ENCODE measurements around the gene TMEM53. TPM values are rescaled to one million over a fixed set of nuclear protein-coding genes. Genes with fewer than 3 reads are reported as not detected.

The TMEM53 gene
- total RNA-seq, 1 experiment from 2014 or later = 9.3 TPM

DNA sequence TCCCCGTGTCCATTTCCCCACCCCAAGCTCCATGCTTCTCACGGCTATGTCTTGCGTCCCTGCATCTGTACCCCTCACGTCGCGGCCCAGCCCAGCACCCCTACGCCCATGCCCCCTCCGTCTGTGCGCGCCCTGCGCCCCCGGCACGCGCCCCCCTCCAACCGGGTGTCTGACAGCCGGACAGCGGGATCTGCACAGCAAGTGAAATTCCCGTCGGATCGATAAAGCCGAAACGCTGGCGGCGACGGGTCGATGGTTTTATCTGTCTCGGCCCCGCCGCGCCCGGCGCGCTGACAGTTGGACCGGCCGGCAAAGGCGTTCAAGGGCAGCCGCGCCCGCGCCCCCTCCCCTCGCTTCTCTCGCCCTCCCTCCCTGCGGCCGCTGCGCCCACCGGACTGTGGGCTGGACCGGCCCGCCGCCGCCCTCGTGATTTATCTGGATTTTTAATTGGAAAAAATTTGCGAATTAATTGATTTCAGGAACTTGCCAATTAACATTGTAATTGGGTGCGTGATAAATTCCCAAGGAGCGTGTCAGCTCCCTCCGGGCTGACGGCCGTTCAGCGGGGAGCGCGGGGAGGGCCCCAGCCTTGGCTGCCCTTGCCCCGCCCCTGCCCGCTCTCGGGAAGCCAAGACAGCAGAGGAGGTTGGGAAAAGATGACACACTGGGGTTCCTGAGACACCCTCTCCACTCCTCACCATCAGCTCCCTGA is 57.1 kb downstream of the TMEM53 start:
- peak; percentile 59 for ATAC-seq
- no TSS peak for BruUV-seq (replicated peaks)
- H3K79me2 ChIP-seq (ENCODE audit: low read length) = no peaks in the 10 kb centered on the region
- POLR2A ChIA-PET (ENCODE audit: unreplicated experiment) = no interaction called here
- TF ChIP-seq, protein P1, sequence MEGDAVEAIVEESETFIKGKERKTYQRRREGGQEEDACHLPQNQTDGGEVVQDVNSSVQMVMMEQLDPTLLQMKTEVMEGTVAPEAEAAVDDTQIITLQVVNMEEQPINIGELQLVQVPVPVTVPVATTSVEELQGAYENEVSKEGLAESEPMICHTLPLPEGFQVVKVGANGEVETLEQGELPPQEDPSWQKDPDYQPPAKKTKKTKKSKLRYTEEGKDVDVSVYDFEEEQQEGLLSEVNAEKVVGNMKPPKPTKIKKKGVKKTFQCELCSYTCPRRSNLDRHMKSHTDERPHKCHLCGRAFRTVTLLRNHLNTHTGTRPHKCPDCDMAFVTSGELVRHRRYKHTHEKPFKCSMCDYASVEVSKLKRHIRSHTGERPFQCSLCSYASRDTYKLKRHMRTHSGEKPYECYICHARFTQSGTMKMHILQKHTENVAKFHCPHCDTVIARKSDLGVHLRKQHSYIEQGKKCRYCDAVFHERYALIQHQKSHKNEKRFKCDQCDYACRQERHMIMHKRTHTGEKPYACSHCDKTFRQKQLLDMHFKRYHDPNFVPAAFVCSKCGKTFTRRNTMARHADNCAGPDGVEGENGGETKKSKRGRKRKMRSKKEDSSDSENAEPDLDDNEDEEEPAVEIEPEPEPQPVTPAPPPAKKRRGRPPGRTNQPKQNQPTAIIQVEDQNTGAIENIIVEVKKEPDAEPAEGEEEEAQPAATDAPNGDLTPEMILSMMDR (conservative IDR thresholded peaks at IDR 0.05; ENCODE audit: low read depth, low read length) = no peak
- TF ChIP-seq EZH2phosphoT487 (IDR thresholded peaks at IDR 0.05; ENCODE audit: borderline replicate concordance, low read length) = no peak
- no peak for TF ChIP-seq EZH2 (IDR thresholded peaks at IDR 0.05; ENCODE audit: low read length, unreplicated experiment)
- no peaks in the 10 kb centered on the region for H3K9me2 ChIP-seq (replicated peaks; ENCODE audit: low read length)
- no peaks in the 10 kb centered on the region for H3K27me3 ChIP-seq (ENCODE audit: low read length)
- H4K20me1 ChIP-seq (ENCODE audit: low read length) = no peaks in the 10 kb centered on the region
- no peak overlapping the region for H3K4me3 ChIP-seq (ENCODE audit: low read length)
- H2AFZ ChIP-seq (ENCODE audit: low read length) = no peak overlapping the region; the same call in 1 of the 2 replicates
- no peak for DNase-seq
- 0 out of 2 replicates have a peak overlapping the region, but pooled peaks have one; percentile 31 for H3K4me2 ChIP-seq (ENCODE audit: low read length)
- CTCF ChIA-PET = interaction anchor here (0.6 kb wide), 1 partner anchor 264 kb away, joined by 3 read pairs; no protein-coding TSS in a partner anchor
- H3K9me3 ChIP-seq (ENCODE audit: low read length) = no peaks in the 10 kb centered on the region
- intact Hi-C loops (cut with micrococcal nuclease) = no loop called here
- no peak overlapping the region for H3K27ac ChIP-seq (ENCODE audit: low read length)
- H3K4me1 ChIP-seq (ENCODE audit: insufficient read depth, low read length) = no peaks in the 10 kb centered on the region
- no peaks in the 10 kb centered on the region for H3K36me3 ChIP-seq (ENCODE audit: low read depth, low read length)
- H3F3A ChIP-seq (ENCODE audit: low read length, unreplicated experiment) = no peaks in the 10 kb centered on the region
- no peak overlapping the region for H3K9ac ChIP-seq (ENCODE audit: low read length)

DNA sequence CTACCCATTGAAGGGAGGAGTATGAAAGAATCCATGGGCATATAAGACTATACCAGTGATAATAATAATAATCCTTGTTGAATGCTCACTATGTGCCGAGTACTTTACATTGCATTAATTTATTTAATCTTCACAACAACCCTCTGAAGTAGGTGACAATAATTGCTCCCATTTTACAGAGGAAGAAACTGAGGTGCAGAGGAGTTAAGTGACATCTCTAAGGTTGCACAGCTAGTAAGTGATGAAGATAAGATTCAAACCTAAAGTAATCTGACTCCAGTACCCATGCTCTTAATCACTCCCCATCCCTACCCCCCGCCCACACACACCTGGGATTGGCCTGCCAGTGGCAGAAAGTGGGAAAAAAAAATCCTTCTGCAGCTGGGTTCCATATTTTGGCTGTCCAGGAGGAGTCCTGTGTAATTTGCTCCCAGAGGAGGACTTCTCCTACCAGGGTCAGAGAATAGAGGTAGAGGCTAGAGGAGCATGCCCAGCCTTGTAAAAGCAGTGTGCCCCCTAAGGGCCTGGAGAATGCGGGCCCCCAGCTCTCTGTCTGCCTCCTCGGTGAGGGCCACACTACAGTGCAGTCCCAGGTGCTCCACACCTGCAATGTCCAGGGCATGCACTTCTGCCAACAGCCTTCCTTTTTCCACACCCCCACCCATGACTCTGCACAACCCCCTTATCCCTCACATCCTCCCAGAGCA is 57.8 kb downstream of the TMEM53 start:
- POLR2A ChIA-PET (ENCODE audit: unreplicated experiment) = no interaction called here
- Histone ChIP-seq H4K20me1 (ENCODE audit: low read length) (no peaks in the 10 kb centered on the region), H3K9me3 (ENCODE audit: low read length) (no peaks in the 10 kb centered on the region), H3K27ac (ENCODE audit: low read length) (no peak overlapping the region), H3K36me3 (ENCODE audit: low read depth, low read length) (no peaks in the 10 kb centered on the region), H3F3A (ENCODE audit: low read length, unreplicated experiment) (no peaks in the 10 kb centered on the region), H3K9me2 (replicated peaks; ENCODE audit: low read length) (no peaks in the 10 kb centered on the region), H3K27me3 (ENCODE audit: low read length) (no peaks in the 10 kb centered on the region), H3K79me2 (ENCODE audit: low read length) (no peaks in the 10 kb centered on the region), H3K4me2 (ENCODE audit: low read length) (no peak overlapping the region), H2AFZ (ENCODE audit: low read length) (no peak overlapping the region), H3K4me1 (ENCODE audit: insufficient read depth, low read length) (no peaks in the 10 kb centered on the region), H3K4me3 (ENCODE audit: low read length) (no peak overlapping the region), H3K9ac (ENCODE audit: low read length) (no peak overlapping the region)
- DNase-seq (no peak), ATAC-seq (no peak)
- no TSS peak for BruUV-seq (replicated peaks)
- CTCF ChIA-PET = no interaction called here
- TF ChIP-seq, protein P1 (conservative IDR thresholded peaks at IDR 0.05; ENCODE audit: low read depth, low read length) = no peak
- TF ChIP-seq EZH2 (IDR thresholded peaks at IDR 0.05; ENCODE audit: low read length, unreplicated experiment) = no peak
- TF ChIP-seq EZH2phosphoT487 (IDR thresholded peaks at IDR 0.05; ENCODE audit: borderline replicate concordance, low read length) = no peak
- intact Hi-C loops (cut with micrococcal nuclease) = no loop called here

DNA sequence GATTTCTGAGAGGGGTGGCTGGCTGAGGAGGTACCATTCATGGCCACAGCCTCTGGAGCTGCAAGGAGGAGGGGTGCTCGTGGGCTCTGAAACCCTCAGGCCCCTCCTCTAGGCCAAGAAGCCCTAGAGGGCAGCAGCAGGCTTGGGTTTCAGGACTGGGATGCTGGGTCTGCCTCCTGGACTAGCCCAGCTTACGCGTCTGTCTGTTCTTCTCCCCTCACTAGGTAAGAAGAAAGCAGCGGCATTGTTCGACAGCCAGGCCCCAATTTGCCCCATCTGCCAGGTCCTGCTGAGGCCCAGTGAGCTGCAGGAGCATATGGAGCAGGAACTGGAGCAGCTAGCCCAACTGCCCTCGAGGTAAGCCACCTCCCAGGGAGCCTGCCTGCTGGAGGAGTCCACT is 60.3 kb downstream of the TMEM53 start:
- no peak for DNase-seq

More for the DNA sequence above, 60.3 kb downstream of the TMEM53 start:
- Histone ChIP-seq H3K27me3 (ENCODE audit: low read length) (no peaks in the 10 kb centered on the region), H3K4me3 (ENCODE audit: low read length) (no peak overlapping the region), H3K79me2 (ENCODE audit: low read length) (no peaks in the 10 kb centered on the region), H3F3A (ENCODE audit: low read length, unreplicated experiment) (no peaks in the 10 kb centered on the region), H3K9me2 (replicated peaks; ENCODE audit: low read length) (no peaks in the 10 kb centered on the region), H3K4me1 (ENCODE audit: insufficient read depth, low read length) (no peaks in the 10 kb centered on the region), H3K36me3 (ENCODE audit: low read depth, low read length) (no peaks in the 10 kb centered on the region), H3K4me2 (ENCODE audit: low read length) (no peak overlapping the region), H3K27ac (ENCODE audit: low read length) (no peak overlapping the region), H4K20me1 (ENCODE audit: low read length) (no peaks in the 10 kb centered on the region), H2AFZ (ENCODE audit: low read length) (no peak overlapping the region), H3K9me3 (ENCODE audit: low read length) (no peaks in the 10 kb centered on the region), H3K9ac (ENCODE audit: low read length) (no peak overlapping the region)
- ChIA-PET CTCF (no interaction called here), POLR2A (ENCODE audit: unreplicated experiment) (no interaction called here)
- no TSS peak for BruUV-seq (replicated peaks)
- TF ChIP-seq, protein P1 (conservative IDR thresholded peaks at IDR 0.05; ENCODE audit: low read depth, low read length) = no peak
- intact Hi-C loops (cut with micrococcal nuclease) = no loop called here
- no peak for ATAC-seq
